Measurements from ENCODE around the gene OR2A14. TPM values are rescaled to one million over a fixed set of nuclear protein-coding genes. Genes with fewer than 3 reads are reported as not detected.

OR2A14 gene
- total RNA-seq, 1 experiment from 2014 or later: not detected

- H3K36me3 ChIP-seq (ENCODE audit: control insufficient read depth, insufficient read depth, low read length): no peaks in the 10 kb centered on the region
- H3K27ac ChIP-seq (ENCODE audit: low read length): no peak overlapping the region
- POLR2A ChIA-PET: no interaction called here
- H3K9me3 ChIP-seq (ENCODE audit: control insufficient read depth, insufficient read depth, low read depth, low read length): no peaks in the 10 kb centered on the region
- H3K27me3 ChIP-seq (ENCODE audit: control insufficient read depth, insufficient read depth, low read length): no peaks in the 10 kb centered on the region; the same call in 1 of the 2 replicates
- no peak for ATAC-seq
- CTCF ChIA-PET: no interaction called here
- in situ Hi-C loops (cut with HindIII; ENCODE audit: low pct_unique_long_range_greater_than_20kb, low sequenced_read_pairs) (no loop called here), intact Hi-C loops (cut with micrococcal nuclease; ENCODE audit: unreplicated experiment) (no loop called here)
- TF ChIP-seq, protein P1, sequence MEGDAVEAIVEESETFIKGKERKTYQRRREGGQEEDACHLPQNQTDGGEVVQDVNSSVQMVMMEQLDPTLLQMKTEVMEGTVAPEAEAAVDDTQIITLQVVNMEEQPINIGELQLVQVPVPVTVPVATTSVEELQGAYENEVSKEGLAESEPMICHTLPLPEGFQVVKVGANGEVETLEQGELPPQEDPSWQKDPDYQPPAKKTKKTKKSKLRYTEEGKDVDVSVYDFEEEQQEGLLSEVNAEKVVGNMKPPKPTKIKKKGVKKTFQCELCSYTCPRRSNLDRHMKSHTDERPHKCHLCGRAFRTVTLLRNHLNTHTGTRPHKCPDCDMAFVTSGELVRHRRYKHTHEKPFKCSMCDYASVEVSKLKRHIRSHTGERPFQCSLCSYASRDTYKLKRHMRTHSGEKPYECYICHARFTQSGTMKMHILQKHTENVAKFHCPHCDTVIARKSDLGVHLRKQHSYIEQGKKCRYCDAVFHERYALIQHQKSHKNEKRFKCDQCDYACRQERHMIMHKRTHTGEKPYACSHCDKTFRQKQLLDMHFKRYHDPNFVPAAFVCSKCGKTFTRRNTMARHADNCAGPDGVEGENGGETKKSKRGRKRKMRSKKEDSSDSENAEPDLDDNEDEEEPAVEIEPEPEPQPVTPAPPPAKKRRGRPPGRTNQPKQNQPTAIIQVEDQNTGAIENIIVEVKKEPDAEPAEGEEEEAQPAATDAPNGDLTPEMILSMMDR (IDR thresholded peaks at IDR 0.05): no peak
- TF ChIP-seq SIN3A (IDR thresholded peaks at IDR 0.05; ENCODE audit: borderline replicate concordance, insufficient read depth, low read depth, low read length) (no peak), POLR2AphosphoS5 (IDR thresholded peaks at IDR 0.05; ENCODE audit: low read depth, low read length) (no peak), REST (IDR thresholded peaks at IDR 0.05; ENCODE audit: insufficient read depth in 1 of 2, low read depth in 2 of 2, low read length in 1 of 2) (no peak), TCF7L2 (IDR thresholded peaks at IDR 0.05; ENCODE audit: low read depth, low read length) (no peak)
- no TSS peak for BruUV-seq (replicated peaks)
- H3K4me1 ChIP-seq (ENCODE audit: control insufficient read depth, insufficient read depth, low read length): no peaks in the 10 kb centered on the region
- H3K4me3 ChIP-seq (ENCODE audit: low read depth in 2 of 2, low read length in 2 of 2): no peak overlapping the region
- DNase-seq (ENCODE audit: low read depth, low spot score): no peak
Measured at GRCh38 chr7:144134116-144134515, 11.1 kb downstream of the OR2A14 start.

DNA sequence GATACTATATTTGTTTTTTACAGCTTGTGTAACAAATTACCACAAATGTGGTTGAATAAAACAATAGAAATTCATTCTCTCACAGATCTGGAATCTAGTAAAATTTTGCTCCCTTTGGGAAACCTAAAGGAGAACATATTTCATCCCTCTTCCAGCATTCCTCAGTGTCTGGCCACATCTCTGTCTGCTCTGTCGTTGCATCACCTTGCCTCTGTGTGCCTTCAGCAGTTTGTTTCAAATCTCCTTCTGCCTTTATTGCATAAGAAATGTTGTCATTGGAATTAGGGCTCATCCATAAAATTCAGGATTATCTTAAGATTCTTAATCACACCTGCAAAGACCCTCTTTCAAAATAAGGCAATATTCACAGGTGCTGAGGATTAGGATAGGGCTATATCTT lies 14.5 kb downstream of the OR2A14 start:
- ChIA-PET CTCF (interaction anchor here (0.6 kb wide), 1 partner anchor 646 kb away, joined by 3 read pairs; no protein-coding TSS in a partner anchor), POLR2A (no interaction called here)
- ATAC-seq: no peak

More for the DNA sequence above, 14.5 kb downstream of the OR2A14 start:
- Histone ChIP-seq H3K27ac (ENCODE audit: low read length) (no peak overlapping the region), H3K36me3 (ENCODE audit: control insufficient read depth, insufficient read depth, low read length) (no peaks in the 10 kb centered on the region), H3K4me1 (ENCODE audit: control insufficient read depth, insufficient read depth, low read length) (no peaks in the 10 kb centered on the region), H3K27me3 (ENCODE audit: control insufficient read depth, insufficient read depth, low read length) (no peaks in the 10 kb centered on the region; the same call in 1 of the 2 replicates), H3K9me3 (ENCODE audit: control insufficient read depth, insufficient read depth, low read depth, low read length) (no peaks in the 10 kb centered on the region), H3K4me3 (ENCODE audit: low read depth in 2 of 2, low read length in 2 of 2) (no peak overlapping the region)
- in situ Hi-C loops (cut with HindIII; ENCODE audit: low pct_unique_long_range_greater_than_20kb, low sequenced_read_pairs) (no loop called here), intact Hi-C loops (cut with micrococcal nuclease; ENCODE audit: unreplicated experiment) (no loop called here)
- TF ChIP-seq POLR2AphosphoS5 (IDR thresholded peaks at IDR 0.05; ENCODE audit: low read depth, low read length): no peak
- TF ChIP-seq REST (IDR thresholded peaks at IDR 0.05; ENCODE audit: insufficient read depth in 1 of 2, low read depth in 2 of 2, low read length in 1 of 2): no peak
- no peak for TF ChIP-seq SIN3A (IDR thresholded peaks at IDR 0.05; ENCODE audit: borderline replicate concordance, insufficient read depth, low read depth, low read length)
- TF ChIP-seq, protein P1 (IDR thresholded peaks at IDR 0.05): no peak
- TF ChIP-seq TCF7L2 (IDR thresholded peaks at IDR 0.05; ENCODE audit: low read depth, low read length): no peak
- BruUV-seq (replicated peaks): no TSS peak
- no peak for DNase-seq (ENCODE audit: low read depth, low spot score)
